Neutrophil (primary cell): ENCODE results near the gene BTF3L4.
A peak's percentile ranks its signal among the peaks of the same experiment; 100 is the strongest.

Source experiments
- H3K27ac ChIP-seq: fragments of 200-600 bp; sonication (generic); 2 replicates; pipeline ENCODE4 v1.5.1; 2016; ENCODE audit warnings: mild to moderate bottlenecking, moderate library complexity
- H3K27me3 ChIP-seq: fragments of 200-600 bp; sonication (generic); 2 replicates; pipeline ENCODE4 v1.6.0; 2016; ENCODE audit warnings: mild to moderate bottlenecking
- H3K36me3 ChIP-seq: fragments of 200-600 bp; sonication (generic); 2 replicates; pipeline ENCODE4 v1.5.1; 2017
- H3K4me1 ChIP-seq, 2 experiments: fragments of 200-600 bp in 1 of 2; sonication (generic) in 1 of 2; 1 replicate in 1 of 2; 2 replicates in 1 of 2; pipeline versions ENCODE4 v1.5.1 to v1.6.1; 2013 to 2016; ENCODE audit warnings: low read depth in 1 of 2, low read length in 1 of 2, mild to moderate bottlenecking in 1 of 2, moderate library complexity in 1 of 2; ENCODE audit not compliant: control insufficient read depth in 1 of 2, insufficient read depth in 1 of 2
- H3K4me3 ChIP-seq, 2 experiments: fragments of 200-600 bp in 1 of 2; sonication (generic) in 1 of 2; 1 replicate in 1 of 2; 2 replicates in 1 of 2; pipeline ENCODE4 v1.5.1; 2013 to 2016; ENCODE audit warnings: low read depth in 1 of 2, low read length in 1 of 2, mild to moderate bottlenecking in 1 of 2, moderate library complexity in 1 of 2
- H3K9me3 ChIP-seq: fragments of 200-600 bp; sonication (generic); 2 replicates; pipeline ENCODE4 v1.5.1; 2016
- CTCF ChIP-seq: fragments of 200-600 bp; sonication (generic); IDR thresholded peaks from 2 replicates; pipeline ENCODE4 v1.5.1; 2016; ENCODE audit warnings: antibody characterized with exemption

BTF3L4 gene

GRCh38 chr1:52053862-52054261 is 2.2 kb upstream of the BTF3L4 start:
- Histone ChIP-seq H3K27me3 (no peaks in the 10 kb centered on the region), H3K9me3 (no peaks in the 10 kb centered on the region), H3K4me3 (peak overlapping the region; percentile 91 to 98), H3K4me1 (peaks cover 26 to 40% of the 10 kb centered on the region in 2 experiments), H3K36me3 (peaks cover 14% of the 10 kb centered on the region), H3K27ac (peak overlapping the region; percentile 88)
- TF ChIP-seq CTCF: no peak

GRCh38 chr1:52054496-52055065 is 1.5 kb upstream of the BTF3L4 start:
- Histone ChIP-seq H3K36me3 (peaks cover 14% of the 10 kb centered on the region), H3K27me3 (no peaks in the 10 kb centered on the region), H3K4me1 (peaks cover 26 to 36% of the 10 kb centered on the region in 2 experiments), H3K9me3 (no peaks in the 10 kb centered on the region), H3K4me3 (peak overlapping the region; percentile 91 to 98), H3K27ac (peak overlapping the region; percentile 88)
- no peak for TF ChIP-seq CTCF

GRCh38 chr1:52055066-52055865 is 829 bp upstream of the BTF3L4 start, which contains the start of gene TXNDC12:
TSS of gene TXNDC12 (minus strand) at chr1:52055191. CDS start at chr1:52055096, 95 bp downstream.
- peak within 1 kb of the TSS; percentile 91 to 98 for H3K4me3 ChIP-seq
- H3K27me3 ChIP-seq: no peaks in the 10 kb centered on the region
- no peak for TF ChIP-seq CTCF
- peak within 1 kb of the TSS; percentile 88 for H3K27ac ChIP-seq
- H3K4me1 ChIP-seq: peaks cover 26 to 36% of the 10 kb centered on the region in 2 experiments
- no peaks in the 10 kb centered on the region for H3K9me3 ChIP-seq
- H3K36me3 ChIP-seq: peaks cover 19% of the 10 kb centered on the region

GRCh38 chr1:52055866-52056162 is 281 bp upstream of the BTF3L4 start:
- Histone ChIP-seq H3K9me3 (no peaks in the 10 kb centered on the region), H3K27ac (peak overlapping the region; percentile 88), H3K4me1 (peaks cover 26 to 36% of the 10 kb centered on the region in 2 experiments), H3K4me3 (peak overlapping the region; percentile 91 to 98), H3K27me3 (no peaks in the 10 kb centered on the region), H3K36me3 (peaks cover 20% of the 10 kb centered on the region)
- no peak for TF ChIP-seq CTCF

- H3K27ac ChIP-seq: peak overlapping the region; percentile 88
- H3K4me3 ChIP-seq: peak overlapping the region; percentile 91 to 98
- H3K4me1 ChIP-seq: peaks cover 26 to 36% of the 10 kb centered on the region in 2 experiments
- no peak for TF ChIP-seq CTCF
- H3K36me3 ChIP-seq: peaks cover 24% of the 10 kb centered on the region
- no peaks in the 10 kb centered on the region for H3K9me3 ChIP-seq
- H3K27me3 ChIP-seq: no peaks in the 10 kb centered on the region
These were observed 789 bp downstream of the BTF3L4 start for GRCh38 chr1:52056937-52057231.
